ENCODE results near the gene DSCAM.

The DSCAM gene

DNA sequence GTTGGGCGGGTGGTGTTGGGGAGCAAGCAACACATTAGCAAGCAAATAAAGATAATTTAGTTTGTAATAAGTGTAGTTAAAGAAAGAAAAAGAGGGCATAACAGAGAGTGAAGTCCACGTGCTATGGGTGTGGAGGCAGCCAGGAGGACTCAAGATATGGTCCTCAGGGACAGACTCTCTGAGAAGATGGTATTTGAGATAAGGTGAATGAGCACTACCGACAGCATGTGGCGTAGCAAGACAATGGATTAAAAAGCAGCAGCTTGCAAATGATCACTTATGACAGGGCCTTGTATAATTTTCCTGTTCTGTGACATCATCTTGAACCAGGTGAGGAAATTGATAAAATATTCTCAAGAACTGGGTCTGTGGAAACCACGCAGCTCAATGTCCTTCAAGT, 491.9 kb downstream of the DSCAM start:
- H3K4me3 ChIP-seq (replicated peaks in 1 of 2; ENCODE audit: low read depth in 2 of 2, low read length in 2 of 2) = no peak overlapping the region
- TF ChIP-seq, protein P1, sequence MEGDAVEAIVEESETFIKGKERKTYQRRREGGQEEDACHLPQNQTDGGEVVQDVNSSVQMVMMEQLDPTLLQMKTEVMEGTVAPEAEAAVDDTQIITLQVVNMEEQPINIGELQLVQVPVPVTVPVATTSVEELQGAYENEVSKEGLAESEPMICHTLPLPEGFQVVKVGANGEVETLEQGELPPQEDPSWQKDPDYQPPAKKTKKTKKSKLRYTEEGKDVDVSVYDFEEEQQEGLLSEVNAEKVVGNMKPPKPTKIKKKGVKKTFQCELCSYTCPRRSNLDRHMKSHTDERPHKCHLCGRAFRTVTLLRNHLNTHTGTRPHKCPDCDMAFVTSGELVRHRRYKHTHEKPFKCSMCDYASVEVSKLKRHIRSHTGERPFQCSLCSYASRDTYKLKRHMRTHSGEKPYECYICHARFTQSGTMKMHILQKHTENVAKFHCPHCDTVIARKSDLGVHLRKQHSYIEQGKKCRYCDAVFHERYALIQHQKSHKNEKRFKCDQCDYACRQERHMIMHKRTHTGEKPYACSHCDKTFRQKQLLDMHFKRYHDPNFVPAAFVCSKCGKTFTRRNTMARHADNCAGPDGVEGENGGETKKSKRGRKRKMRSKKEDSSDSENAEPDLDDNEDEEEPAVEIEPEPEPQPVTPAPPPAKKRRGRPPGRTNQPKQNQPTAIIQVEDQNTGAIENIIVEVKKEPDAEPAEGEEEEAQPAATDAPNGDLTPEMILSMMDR (IDR thresholded peaks at IDR 0.05; ENCODE audit: low read depth, low read length) = no peak
- no peak for DNase-seq (ENCODE audit: low read depth in 2 of 2)

- TF ChIP-seq, protein P1 (IDR thresholded peaks at IDR 0.05; ENCODE audit: low read depth, low read length) = no peak
- no peak overlapping the region for H3K4me3 ChIP-seq (replicated peaks in 1 of 2; ENCODE audit: low read depth in 2 of 2, low read length in 2 of 2)
- no peak for DNase-seq (ENCODE audit: low read depth in 2 of 2)
Measured at GRCh38 chr21:40351006-40351405, 496.0 kb downstream of the DSCAM start.

DNA sequence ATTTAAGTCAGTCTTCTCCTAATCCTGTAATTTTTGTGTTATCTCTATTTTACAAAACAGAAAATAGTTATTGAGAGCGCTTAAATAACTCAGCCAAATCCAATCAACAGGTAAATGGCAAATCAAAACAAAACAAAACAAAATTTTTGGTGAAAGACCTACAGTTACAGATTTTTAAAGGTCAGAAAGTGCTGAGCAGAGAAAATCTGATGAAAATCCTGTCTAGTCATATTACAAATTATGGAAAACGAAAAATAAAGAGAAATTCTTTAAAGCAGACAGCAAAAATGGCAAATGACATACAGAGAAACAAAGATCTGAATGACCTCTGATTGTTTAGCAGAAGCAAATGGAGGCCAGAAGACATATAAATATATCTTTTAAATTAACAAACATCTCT, 497.4 kb downstream of the DSCAM start:
- TF ChIP-seq, protein P1 (IDR thresholded peaks at IDR 0.05; ENCODE audit: low read depth, low read length) = no peak
- no peak overlapping the region for H3K4me3 ChIP-seq (replicated peaks in 1 of 2; ENCODE audit: low read depth in 2 of 2, low read length in 2 of 2)
- DNase-seq (ENCODE audit: low read depth in 2 of 2) = no peak

DNA sequence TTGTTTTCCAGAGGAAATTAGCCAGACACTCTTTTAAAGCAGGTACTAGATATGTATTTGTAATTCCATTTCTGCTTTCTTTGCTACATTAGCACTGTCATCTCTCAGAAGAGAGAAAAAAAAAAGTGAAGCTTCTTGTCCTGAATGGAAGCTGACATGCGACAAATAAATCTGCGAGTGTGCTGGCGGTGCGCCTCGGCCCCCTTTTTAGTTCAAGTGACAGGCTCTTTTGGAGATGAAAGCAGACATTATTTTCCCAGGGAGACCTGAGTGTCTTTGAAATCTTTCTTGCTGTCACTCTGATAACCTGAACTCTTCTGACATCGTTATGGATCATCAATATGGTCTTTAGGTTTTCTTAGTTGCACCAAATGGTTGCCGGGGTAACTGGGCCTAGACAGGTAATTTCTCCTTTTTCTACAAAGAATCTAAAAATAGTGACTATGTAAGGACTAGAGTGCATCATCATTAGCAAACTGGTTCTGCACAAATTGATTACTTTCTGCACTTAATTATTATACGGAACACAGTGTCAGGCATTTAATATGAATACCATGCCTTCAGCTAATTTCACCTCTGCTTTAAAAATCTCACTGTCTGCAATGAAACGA, 501.1 kb downstream of the DSCAM start:
- TF ChIP-seq, protein P1 (IDR thresholded peaks at IDR 0.05; ENCODE audit: low read depth, low read length) = no peak
- no peak for DNase-seq (ENCODE audit: low read depth in 2 of 2)
- H3K4me3 ChIP-seq (replicated peaks in 1 of 2; ENCODE audit: low read depth in 2 of 2, low read length in 2 of 2) = no peak overlapping the region

- H3K4me3 ChIP-seq (replicated peaks in 1 of 2; ENCODE audit: low read depth in 2 of 2, low read length in 2 of 2) = no peak overlapping the region
- no peak for DNase-seq (ENCODE audit: low read depth in 2 of 2)
- TF ChIP-seq, protein P1 (IDR thresholded peaks at IDR 0.05; ENCODE audit: low read depth, low read length) = no peak
Measured at GRCh38 chr21:40340357-40340756, 506.6 kb downstream of the DSCAM start.

DNA sequence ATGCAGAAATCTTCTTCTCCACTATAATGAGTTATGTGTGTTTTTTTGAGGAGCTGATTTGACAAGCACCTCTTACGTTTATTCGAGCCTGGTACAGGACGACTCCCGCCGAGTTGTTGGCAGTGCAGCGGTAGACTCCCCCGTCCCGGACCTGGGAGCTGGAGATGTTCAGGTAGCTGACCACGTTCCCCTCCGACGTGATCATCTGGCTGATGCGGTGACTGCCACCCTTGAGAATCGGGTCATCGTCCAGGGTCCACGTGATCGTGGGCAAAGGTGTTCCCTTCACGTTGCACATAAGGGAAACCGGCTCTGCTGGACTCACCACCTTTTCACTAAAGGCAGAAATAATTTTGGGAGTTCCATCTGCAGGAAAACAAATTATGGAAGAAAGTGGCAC, 507.9 kb downstream of the DSCAM start:
- no peak overlapping the region for H3K4me3 ChIP-seq (replicated peaks in 1 of 2; ENCODE audit: low read depth in 2 of 2, low read length in 2 of 2)
- DNase-seq (ENCODE audit: low read depth in 2 of 2) = no peak
- TF ChIP-seq, protein P1 (IDR thresholded peaks at IDR 0.05; ENCODE audit: low read depth, low read length) = no peak

DNA sequence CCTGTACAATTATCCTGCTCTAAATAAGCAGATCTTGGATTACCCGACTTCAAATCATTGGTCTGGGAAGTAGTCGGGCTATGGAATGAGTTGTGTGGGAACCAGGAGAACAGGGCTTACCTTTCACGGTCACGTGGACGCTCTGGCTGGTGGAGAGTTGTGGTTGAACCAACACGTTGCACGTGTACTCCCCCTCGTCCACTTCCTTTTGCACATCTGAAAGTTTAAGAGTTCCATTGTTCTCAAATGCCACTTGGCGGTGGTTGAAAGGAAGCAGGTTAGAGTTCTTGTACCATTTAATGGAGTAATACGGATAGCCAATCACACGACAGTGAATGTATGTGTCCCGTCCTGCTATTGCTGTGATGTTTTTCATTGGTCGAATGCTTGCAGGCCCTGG, 509.0 kb downstream of the DSCAM start:
- TF ChIP-seq, protein P1 (IDR thresholded peaks at IDR 0.05; ENCODE audit: low read depth, low read length) = no peak
- DNase-seq (ENCODE audit: low read depth in 2 of 2) = no peak
- no peak overlapping the region for H3K4me3 ChIP-seq (replicated peaks in 1 of 2; ENCODE audit: low read depth in 2 of 2, low read length in 2 of 2)
